HCT116 (cell line): Measurements from ENCODE around the gene USP24. TPM values are rescaled to one million over a fixed set of nuclear protein-coding genes. Genes with fewer than 3 reads are reported as not detected.

Experiments
- ATAC-seq: fragments of 200-7000 bp; cut with Tn5 transposase; 2 replicates; pipeline ENCODE4 v1.9.1; 2020; ENCODE audit warnings: mild to moderate bottlenecking, moderate library complexity
- BruUV-seq: library from RNA; stranded (reverse); fragments of 400-500 nt; replicated peaks from 2 replicates; lab custom pipeline; 2021; lab: Mats Ljungman, UMichigan
- CTCF ChIA-PET: fragments of 300-600 bp; sonication (Branson Sonifier 250); formaldehyde crosslinking; loops from one replicate; lab custom pipeline; 2021; ENCODE audit warnings: antibody characterized with exemption; lab: Charles Lee
- POLR2A ChIA-PET: fragments of 300-600, 350-600 bp; sonication (Branson Sonifier 250); formaldehyde crosslinking; loops from one replicate; lab custom pipeline; 2021; ENCODE audit warnings: antibody characterized with exemption; lab: Charles Lee
- RAD21 ChIA-PET, 2 experiments: fragments of 300-600 bp; sonication (Branson Sonifier 250); formaldehyde crosslinking; loops; one replicate each; lab custom pipeline; 2023; ENCODE audit warnings: low total read pairs in 2 of 2; ENCODE audit not compliant: uncharacterized antibody in 2 of 2, unreplicated experiment in 2 of 2, low non-redundant PET in 1 of 2; lab: Charles Lee
- DNase-seq: peaks from one replicate; pipeline ENCODE4 v3.0.0-alpha.2; 2010; ENCODE audit warnings: low read depth, low spot score
- H2AFZ ChIP-seq: fragments of 200-600 bp; shearing (Covaris generic), sonication (generic); 2 replicates; pipeline ENCODE4 v1.6.1; 2017; ENCODE audit warnings: low read depth, mixed run types, mixed read lengths, antibody characterized with exemption, low read length; ENCODE audit not compliant: poor library complexity, severe bottlenecking
- H3K27ac ChIP-seq: 2 replicates; pipeline ENCODE4 v1.5.1; 2012; ENCODE audit warnings: low read depth, low read length
- H3K27me3 ChIP-seq: fragments of 200-600 bp; sonication (generic); 2 replicates; pipeline ENCODE4 v1.6.1; 2016; ENCODE audit warnings: mixed run types, low read length, mixed read lengths; ENCODE audit not compliant: insufficient read depth
- H3K36me3 ChIP-seq, 2 experiments: fragments of 200-500 bp in 1 of 2; fragments of 200-600 bp in 1 of 2; sonication (Bioruptor generic) in 1 of 2; sonication (generic) in 1 of 2; 2 replicates each; pipeline versions ENCODE4 v1.5.1 to v1.6.1; 2014 to 2016; ENCODE audit warnings: low read length in 2 of 2, inconsistent platforms in 1 of 2, mixed read lengths in 1 of 2, mixed run types in 1 of 2; ENCODE audit not compliant: insufficient read depth in 2 of 2, control insufficient read depth in 1 of 2
- H3K4me1 ChIP-seq, 2 experiments: fragments of 200-600 bp in 1 of 2; sonication (generic) in 1 of 2; 2 replicates each; pipeline versions ENCODE4 v1.5.1 to v1.6.1; 2012 to 2017; ENCODE audit warnings: low read length in 2 of 2, inconsistent platforms in 1 of 2, mild to moderate bottlenecking in 1 of 2, mixed read lengths in 1 of 2, mixed run types in 1 of 2, moderate library complexity in 1 of 2; ENCODE audit not compliant: insufficient read depth in 2 of 2, control insufficient read depth in 1 of 2
- H3K4me2 ChIP-seq: fragments of 200-600 bp; sonication (generic); 2 replicates; pipeline ENCODE4 v1.6.1; 2017; ENCODE audit warnings: mixed run types, low read length, mixed read lengths
- H3K4me3 ChIP-seq, 2 experiments: fragments of 200-600 bp in 1 of 2; sonication (generic) in 1 of 2; replicated peaks in 1 of 2; 2 replicates each; pipeline ENCODE4 v1.5.1; 2011 to 2016; ENCODE audit warnings: low read length in 2 of 2, control low read depth in 1 of 2, low read depth in 1 of 2, mild to moderate bottlenecking in 1 of 2, mixed read lengths in 1 of 2, mixed run types in 1 of 2
- H3K79me2 ChIP-seq: fragments of 200-600 bp; sonication (generic); 2 replicates; pipeline ENCODE4 v1.6.1; 2017; ENCODE audit warnings: mild to moderate bottlenecking, mixed run types, low read length, moderate library complexity, mixed read lengths; ENCODE audit not compliant: insufficient read depth
- H3K9ac ChIP-seq: fragments of 200-600 bp; sonication (generic); 2 replicates; pipeline ENCODE4 v1.6.1; 2016; ENCODE audit warnings: low read length, mixed read lengths
- H3K9me2 ChIP-seq: fragments of 200-600 bp; sonication (generic), shearing (Covaris generic); 2 replicates; pipeline ENCODE4 v1.6.1; 2017; ENCODE audit warnings: mixed run types, mild to moderate bottlenecking, moderate library complexity; ENCODE audit not compliant: insufficient read depth
- H3K9me3 ChIP-seq, 2 experiments: fragments of 200-500 bp in 1 of 2; fragments of 200-600 bp in 1 of 2; sonication (Bioruptor generic) in 1 of 2; sonication (generic) in 1 of 2; 2 replicates each; pipeline ENCODE4 v1.6.1; 2014 to 2017; ENCODE audit warnings: low read length in 2 of 2, mixed read lengths in 2 of 2, inconsistent platforms in 1 of 2, low read depth in 1 of 2, mild to moderate bottlenecking in 1 of 2, mixed run types in 1 of 2, moderate library complexity in 1 of 2; ENCODE audit not compliant: control insufficient read depth in 1 of 2, insufficient read depth in 1 of 2
- H4K20me1 ChIP-seq: fragments of 200-600 bp; sonication (generic), shearing (Covaris generic); 2 replicates; pipeline ENCODE4 v1.6.1; 2017; ENCODE audit warnings: mixed run types, mild to moderate bottlenecking, moderate library complexity; ENCODE audit not compliant: insufficient read depth
- CBX3 ChIP-seq: IDR thresholded peaks from 2 replicates; pipeline ENCODE4 v1.6.1; 2012; ENCODE audit warnings: low read depth
- EZH2 ChIP-seq: fragments of 200-600 bp; sonication (generic); IDR thresholded peaks from 2 replicates; pipeline ENCODE4 v1.6.1; 2017; ENCODE audit warnings: antibody characterized with exemption, mixed run types
- FOSL1 ChIP-seq: IDR thresholded peaks from 2 replicates; pipeline ENCODE4 v1.6.1; 2012; ENCODE audit warnings: low read depth
- JUND ChIP-seq: IDR thresholded peaks from 2 replicates; pipeline ENCODE4 v1.6.1; 2012
- RAD21 ChIP-seq: IDR thresholded peaks from 2 replicates; pipeline ENCODE4 v1.6.1; 2012; ENCODE audit warnings: low read depth, mild to moderate bottlenecking
- SP1 ChIP-seq: IDR thresholded peaks from 2 replicates; pipeline ENCODE4 v1.6.1; 2012; ENCODE audit warnings: low read depth
- TCF7L2 ChIP-seq: IDR thresholded peaks from 2 replicates; pipeline ENCODE4 v1.7.0; 2011; ENCODE audit warnings: borderline replicate concordance, inconsistent platforms; ENCODE audit not compliant: insufficient read depth, insufficient read length; ENCODE audit errors: extremely low read depth
- YY1 ChIP-seq: IDR thresholded peaks from 2 replicates; pipeline ENCODE4 v1.6.1; 2011; ENCODE audit warnings: low read length, low read depth, moderate library complexity, mild to moderate bottlenecking; ENCODE audit not compliant: insufficient replicate concordance; ENCODE audit errors: extremely low read depth
- ZFX ChIP-seq: fragments of 450-650 bp; IDR thresholded peaks from 2 replicates; pipeline ENCODE4 v1.6.1; 2017
- ZNF274 ChIP-seq: fragments of 200-500 bp; sonication (Bioruptor generic); IDR thresholded peaks from 2 replicates; pipeline ENCODE4 v1.6.1; 2014; ENCODE audit warnings: mild to moderate bottlenecking, low read depth, low read length, inconsistent platforms
- intact Hi-C: fragments of 100-400 bp; cut with micrococcal nuclease; formaldehyde crosslinking; loops from 2 replicates; pipeline ENCODE4 v1.10.0; 2022
- total RNA-seq: library from RNA; stranded (reverse); gene quantifications from one replicate; pipeline ENCODE4 v1.2.1, GENCODE V29; 2021; ENCODE audit not compliant: unreplicated experiment
- TF ChIP-seq, protein P1 (sequence below): IDR thresholded peaks from 2 replicates; pipeline ENCODE4 v1.6.1; 2012
- TF ChIP-seq, protein P2 (sequence below): IDR thresholded peaks from 2 replicates; pipeline ENCODE4 v1.6.1; 2011; ENCODE audit warnings: mild to moderate bottlenecking, low read length, moderate library complexity; ENCODE audit not compliant: insufficient replicate concordance; ENCODE audit errors: extremely low read depth
- TF ChIP-seq, protein P3 (sequence below), 3 experiments: fragments of 200-600 bp in 1 of 3; sonication (generic) in 1 of 3; IDR thresholded peaks in 2 of 3; conservative IDR thresholded peaks in 1 of 3; 2 replicates each; pipeline ENCODE4 v1.5.1; 2012 to 2017; ENCODE audit warnings: low read depth in 2 of 3, low read length in 2 of 3, antibody characterized with exemption in 1 of 3, borderline replicate concordance in 1 of 3, control low read depth in 1 of 3, mild to moderate bottlenecking in 1 of 3, mixed read lengths in 1 of 3, mixed run types in 1 of 3, moderate library complexity in 1 of 3; ENCODE audit not compliant: insufficient read depth in 1 of 3

USP24 gene
- total RNA-seq, 1 experiment from 2014 or later: 34.2 TPM

DNA sequence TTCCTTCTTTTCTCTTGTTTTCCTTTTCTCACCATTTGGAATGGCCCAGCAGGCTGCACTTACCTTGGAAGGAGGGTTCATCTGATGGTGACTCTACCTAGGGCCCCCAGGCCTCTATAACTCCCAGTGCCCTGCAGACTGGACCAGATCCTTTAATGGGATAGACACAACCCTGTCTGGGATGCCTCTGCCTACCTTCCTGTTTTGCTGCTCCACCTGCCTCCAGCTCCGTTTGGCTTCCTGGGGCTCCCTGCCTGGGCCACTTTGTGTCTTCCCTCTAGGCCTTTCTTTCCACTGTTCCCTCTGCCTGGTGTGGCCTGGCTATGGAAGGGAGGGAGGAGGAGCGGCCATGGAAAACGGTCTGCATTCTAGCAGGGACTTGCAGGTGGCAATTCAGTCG, 168.3 kb downstream of the USP24 start:
- H3K27ac ChIP-seq: no peak overlapping the region
- H4K20me1 ChIP-seq: no peaks in the 10 kb centered on the region
- no peaks in the 10 kb centered on the region for H3K27me3 ChIP-seq
- no peak for ATAC-seq
- BruUV-seq: no TSS peak
- DNase-seq: no peak
- no peak overlapping the region for H3K4me2 ChIP-seq
- H2AFZ ChIP-seq: no peak overlapping the region
- ChIA-PET CTCF (no interaction called here), POLR2A (no interaction called here), RAD21 (no interaction called here)
- H3K9ac ChIP-seq: no peak overlapping the region
- H3K9me2 ChIP-seq: no peaks in the 10 kb centered on the region
- no peak for TF ChIP-seq CBX3
- no peak for TF ChIP-seq ZFX
- no peak for TF ChIP-seq JUND
- TF ChIP-seq, protein P1, sequence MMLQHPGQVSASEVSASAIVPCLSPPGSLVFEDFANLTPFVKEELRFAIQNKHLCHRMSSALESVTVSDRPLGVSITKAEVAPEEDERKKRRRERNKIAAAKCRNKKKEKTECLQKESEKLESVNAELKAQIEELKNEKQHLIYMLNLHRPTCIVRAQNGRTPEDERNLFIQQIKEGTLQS: no peak
- TF ChIP-seq ZNF274: no peak
- no peak for TF ChIP-seq YY1
- TF ChIP-seq RAD21: no peak
- no peak for TF ChIP-seq TCF7L2
- intact Hi-C loops: no loop called here
- no peak overlapping the region for H3K4me3 ChIP-seq
- H3K4me1 ChIP-seq: no peaks in the 10 kb centered on the region
- 0 out of 4 replicates have a peak, but pooled peaks cover 0 to 9% of the 10 kb centered on the region in 2 experiments for H3K36me3 ChIP-seq
- H3K9me3 ChIP-seq: no peaks in the 10 kb centered on the region
- H3K79me2 ChIP-seq: no peaks in the 10 kb centered on the region

DNA sequence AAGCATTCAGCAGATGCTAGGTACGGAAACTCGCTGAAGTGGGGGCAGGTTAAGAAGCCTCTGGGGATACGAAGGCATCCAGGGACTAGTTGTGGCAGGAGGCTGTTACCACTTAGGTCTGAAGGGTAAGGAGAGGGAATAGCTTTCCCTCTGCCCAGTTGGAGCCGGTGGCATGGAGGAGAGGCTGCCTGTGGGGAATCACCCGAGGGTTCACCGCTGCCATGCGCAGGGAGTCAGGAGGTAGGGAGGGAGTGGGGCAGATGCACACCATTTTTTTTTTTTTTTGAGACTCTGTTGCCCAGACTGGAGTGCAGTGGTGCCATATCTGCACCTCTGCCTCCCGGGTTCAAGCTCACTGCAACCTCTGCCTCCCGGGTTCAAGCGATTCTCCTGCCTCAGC, 169.7 kb downstream of the USP24 start:
- no peak for DNase-seq
- ATAC-seq: no peak
- H2AFZ ChIP-seq: no peak overlapping the region

More for the DNA sequence above, 169.7 kb downstream of the USP24 start:
- no peaks in the 10 kb centered on the region for H3K27me3 ChIP-seq
- no peaks in the 10 kb centered on the region for H3K9me2 ChIP-seq
- no peak overlapping the region for H3K4me2 ChIP-seq
- 0 out of 4 replicates have a peak, but pooled peaks cover 0 to 9% of the 10 kb centered on the region in 2 experiments for H3K36me3 ChIP-seq
- H3K9ac ChIP-seq: no peak overlapping the region
- TF ChIP-seq CBX3 (no peak), FOSL1 (no peak), EZH2 (no peak), SP1 (no peak), TCF7L2 (no peak)
- TF ChIP-seq, protein P2, sequence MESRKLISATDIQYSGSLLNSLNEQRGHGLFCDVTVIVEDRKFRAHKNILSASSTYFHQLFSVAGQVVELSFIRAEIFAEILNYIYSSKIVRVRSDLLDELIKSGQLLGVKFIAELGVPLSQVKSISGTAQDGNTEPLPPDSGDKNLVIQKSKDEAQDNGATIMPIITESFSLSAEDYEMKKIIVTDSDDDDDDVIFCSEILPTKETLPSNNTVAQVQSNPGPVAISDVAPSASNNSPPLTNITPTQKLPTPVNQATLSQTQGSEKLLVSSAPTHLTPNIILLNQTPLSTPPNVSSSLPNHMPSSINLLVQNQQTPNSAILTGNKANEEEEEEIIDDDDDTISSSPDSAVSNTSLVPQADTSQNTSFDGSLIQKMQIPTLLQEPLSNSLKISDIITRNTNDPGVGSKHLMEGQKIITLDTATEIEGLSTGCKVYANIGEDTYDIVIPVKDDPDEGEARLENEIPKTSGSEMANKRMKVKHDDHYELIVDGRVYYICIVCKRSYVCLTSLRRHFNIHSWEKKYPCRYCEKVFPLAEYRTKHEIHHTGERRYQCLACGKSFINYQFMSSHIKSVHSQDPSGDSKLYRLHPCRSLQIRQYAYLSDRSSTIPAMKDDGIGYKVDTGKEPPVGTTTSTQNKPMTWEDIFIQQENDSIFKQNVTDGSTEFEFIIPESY: no peak
- TF ChIP-seq, protein P3, sequence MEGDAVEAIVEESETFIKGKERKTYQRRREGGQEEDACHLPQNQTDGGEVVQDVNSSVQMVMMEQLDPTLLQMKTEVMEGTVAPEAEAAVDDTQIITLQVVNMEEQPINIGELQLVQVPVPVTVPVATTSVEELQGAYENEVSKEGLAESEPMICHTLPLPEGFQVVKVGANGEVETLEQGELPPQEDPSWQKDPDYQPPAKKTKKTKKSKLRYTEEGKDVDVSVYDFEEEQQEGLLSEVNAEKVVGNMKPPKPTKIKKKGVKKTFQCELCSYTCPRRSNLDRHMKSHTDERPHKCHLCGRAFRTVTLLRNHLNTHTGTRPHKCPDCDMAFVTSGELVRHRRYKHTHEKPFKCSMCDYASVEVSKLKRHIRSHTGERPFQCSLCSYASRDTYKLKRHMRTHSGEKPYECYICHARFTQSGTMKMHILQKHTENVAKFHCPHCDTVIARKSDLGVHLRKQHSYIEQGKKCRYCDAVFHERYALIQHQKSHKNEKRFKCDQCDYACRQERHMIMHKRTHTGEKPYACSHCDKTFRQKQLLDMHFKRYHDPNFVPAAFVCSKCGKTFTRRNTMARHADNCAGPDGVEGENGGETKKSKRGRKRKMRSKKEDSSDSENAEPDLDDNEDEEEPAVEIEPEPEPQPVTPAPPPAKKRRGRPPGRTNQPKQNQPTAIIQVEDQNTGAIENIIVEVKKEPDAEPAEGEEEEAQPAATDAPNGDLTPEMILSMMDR (IDR thresholded peaks at IDR 0.05 in 2 of 3, conservative IDR thresholded peaks at IDR 0.05 in 1 of 3; ENCODE audit: borderline replicate concordance in 1 of 3, insufficient read depth in 1 of 3, low read depth in 2 of 3, low read length in 2 of 3): no peak
- TF ChIP-seq, all 23 proteins: peak for 0
- H3K4me3 ChIP-seq: no peak overlapping the region
- POLR2A ChIA-PET: no interaction called here
- peaks cover 6% of the 10 kb centered on the region; the same call in 1 of the 2 replicates for H3K79me2 ChIP-seq
- no TSS peak for BruUV-seq
- CTCF ChIA-PET: no interaction called here
- RAD21 ChIA-PET: no interaction called here
- H3K27ac ChIP-seq: no peak overlapping the region
- no peaks in the 10 kb centered on the region for H4K20me1 ChIP-seq
- H3K9me3 ChIP-seq: no peaks in the 10 kb centered on the region
- peaks cover 0 to 9% of the 10 kb centered on the region in 2 experiments; a peak in 2 of 4 replicates for H3K4me1 ChIP-seq
- intact Hi-C loops: no loop called here
